C4-2B (cell line): ENCODE results near the gene ISL2.

Experiments used
- ZFX ChIP-seq: fragments of 450-650 bp; IDR thresholded peaks from 2 replicates; pipeline ENCODE4 v1.6.1; 2017
- TF ChIP-seq, protein P1 (sequence below): fragments of 450-650 bp; conservative IDR thresholded peaks from 2 replicates; pipeline ENCODE4 v1.5.1; 2017; ENCODE audit warnings: mild to moderate bottlenecking

DNA sequence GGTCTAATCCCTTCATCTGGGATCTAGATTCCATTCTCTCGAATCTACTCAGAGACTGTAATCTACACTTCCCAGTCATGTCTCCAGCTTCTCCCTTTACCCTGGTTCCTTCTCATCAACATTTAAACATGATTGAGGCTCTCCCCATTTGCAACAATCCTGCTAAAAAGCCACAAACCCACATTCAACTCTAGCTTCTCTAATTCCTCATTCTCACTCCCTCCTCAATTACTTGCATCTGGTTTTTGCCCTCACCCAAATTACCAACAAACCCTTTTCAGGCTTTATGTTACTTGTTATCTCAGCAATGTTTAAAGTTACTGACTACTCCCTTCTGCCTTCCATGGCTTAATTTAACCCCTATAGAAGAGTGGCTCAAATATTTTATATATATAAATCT lies 36.8 kb upstream of the ISL2 start:
- TF ChIP-seq, protein P1, sequence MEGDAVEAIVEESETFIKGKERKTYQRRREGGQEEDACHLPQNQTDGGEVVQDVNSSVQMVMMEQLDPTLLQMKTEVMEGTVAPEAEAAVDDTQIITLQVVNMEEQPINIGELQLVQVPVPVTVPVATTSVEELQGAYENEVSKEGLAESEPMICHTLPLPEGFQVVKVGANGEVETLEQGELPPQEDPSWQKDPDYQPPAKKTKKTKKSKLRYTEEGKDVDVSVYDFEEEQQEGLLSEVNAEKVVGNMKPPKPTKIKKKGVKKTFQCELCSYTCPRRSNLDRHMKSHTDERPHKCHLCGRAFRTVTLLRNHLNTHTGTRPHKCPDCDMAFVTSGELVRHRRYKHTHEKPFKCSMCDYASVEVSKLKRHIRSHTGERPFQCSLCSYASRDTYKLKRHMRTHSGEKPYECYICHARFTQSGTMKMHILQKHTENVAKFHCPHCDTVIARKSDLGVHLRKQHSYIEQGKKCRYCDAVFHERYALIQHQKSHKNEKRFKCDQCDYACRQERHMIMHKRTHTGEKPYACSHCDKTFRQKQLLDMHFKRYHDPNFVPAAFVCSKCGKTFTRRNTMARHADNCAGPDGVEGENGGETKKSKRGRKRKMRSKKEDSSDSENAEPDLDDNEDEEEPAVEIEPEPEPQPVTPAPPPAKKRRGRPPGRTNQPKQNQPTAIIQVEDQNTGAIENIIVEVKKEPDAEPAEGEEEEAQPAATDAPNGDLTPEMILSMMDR: no peak
- no peak for TF ChIP-seq ZFX
